D721Med (cell line): ENCODE measurements around the gene L3MBTL1.

Source experiments
- DNase-seq: peaks from one replicate; pipeline ENCODE4 v3.0.0; 2011; ENCODE audit warnings: low spot score; ENCODE audit not compliant: insufficient read length
- FAIRE-seq: peaks from 2 replicates; lab custom pipeline; 2011; peaks lifted over from hg19 to GRCh38; lab: Jason Lieb, UNC
- TF ChIP-seq, protein P1 (sequence below): IDR thresholded peaks from 2 replicates; pipeline ENCODE4 v1.5.1; 2012; ENCODE audit warnings: mild to moderate bottlenecking, control low read depth; ENCODE audit not compliant: insufficient read depth; ENCODE audit errors: missing control alignments

Gene L3MBTL1

GRCh38 chr20:43545837-43546578, 38.5 kb downstream of the L3MBTL1 start:
- DNase-seq: no peak
- TF ChIP-seq, protein P1, sequence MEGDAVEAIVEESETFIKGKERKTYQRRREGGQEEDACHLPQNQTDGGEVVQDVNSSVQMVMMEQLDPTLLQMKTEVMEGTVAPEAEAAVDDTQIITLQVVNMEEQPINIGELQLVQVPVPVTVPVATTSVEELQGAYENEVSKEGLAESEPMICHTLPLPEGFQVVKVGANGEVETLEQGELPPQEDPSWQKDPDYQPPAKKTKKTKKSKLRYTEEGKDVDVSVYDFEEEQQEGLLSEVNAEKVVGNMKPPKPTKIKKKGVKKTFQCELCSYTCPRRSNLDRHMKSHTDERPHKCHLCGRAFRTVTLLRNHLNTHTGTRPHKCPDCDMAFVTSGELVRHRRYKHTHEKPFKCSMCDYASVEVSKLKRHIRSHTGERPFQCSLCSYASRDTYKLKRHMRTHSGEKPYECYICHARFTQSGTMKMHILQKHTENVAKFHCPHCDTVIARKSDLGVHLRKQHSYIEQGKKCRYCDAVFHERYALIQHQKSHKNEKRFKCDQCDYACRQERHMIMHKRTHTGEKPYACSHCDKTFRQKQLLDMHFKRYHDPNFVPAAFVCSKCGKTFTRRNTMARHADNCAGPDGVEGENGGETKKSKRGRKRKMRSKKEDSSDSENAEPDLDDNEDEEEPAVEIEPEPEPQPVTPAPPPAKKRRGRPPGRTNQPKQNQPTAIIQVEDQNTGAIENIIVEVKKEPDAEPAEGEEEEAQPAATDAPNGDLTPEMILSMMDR: no peak
- FAIRE-seq: no peak

- TF ChIP-seq, protein P1: no peak
- FAIRE-seq: no peak
- no peak for DNase-seq
Measured at GRCh38 chr20:43548273-43548880, 40.9 kb downstream of the L3MBTL1 start.

DNA sequence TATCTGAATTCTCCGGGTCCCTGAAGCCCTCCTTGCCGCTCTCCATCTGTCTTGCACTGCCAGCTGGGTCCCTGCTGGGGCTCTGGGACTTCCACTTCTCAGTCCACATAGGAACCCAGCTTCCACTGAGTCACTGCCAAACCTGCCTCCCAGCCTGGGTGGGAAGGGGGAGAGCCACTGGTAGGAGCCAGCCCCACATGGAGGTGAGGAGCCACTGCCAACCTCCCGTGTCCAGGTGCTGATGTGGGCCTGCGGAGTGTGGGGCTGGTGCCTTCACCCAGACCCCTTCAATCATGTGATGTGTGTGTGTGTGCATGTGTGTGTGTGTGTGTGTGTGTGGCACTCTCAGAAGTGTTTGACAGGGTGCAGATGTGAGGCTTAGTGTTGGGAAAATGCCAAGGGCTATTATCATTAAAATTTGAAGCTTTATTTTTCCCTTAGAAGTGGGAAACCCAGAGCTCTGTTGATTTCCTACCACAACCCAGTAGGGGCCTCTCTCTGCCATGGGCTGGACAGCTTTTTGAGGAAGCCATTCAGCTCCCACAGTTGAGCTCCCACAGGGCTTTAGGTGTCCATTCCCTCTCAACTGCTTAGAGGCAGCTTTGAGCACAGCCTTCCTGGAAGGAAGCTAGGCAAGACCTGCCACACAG, 42.0 kb downstream of the L3MBTL1 start:
- TF ChIP-seq, protein P1: no peak
- DNase-seq: no peak
- no peak for FAIRE-seq

GRCh38 chr20:43550456-43550855, 43.0 kb downstream of the L3MBTL1 start:
- TF ChIP-seq, protein P1: no peak
- no peak for DNase-seq
- FAIRE-seq: no peak

DNA sequence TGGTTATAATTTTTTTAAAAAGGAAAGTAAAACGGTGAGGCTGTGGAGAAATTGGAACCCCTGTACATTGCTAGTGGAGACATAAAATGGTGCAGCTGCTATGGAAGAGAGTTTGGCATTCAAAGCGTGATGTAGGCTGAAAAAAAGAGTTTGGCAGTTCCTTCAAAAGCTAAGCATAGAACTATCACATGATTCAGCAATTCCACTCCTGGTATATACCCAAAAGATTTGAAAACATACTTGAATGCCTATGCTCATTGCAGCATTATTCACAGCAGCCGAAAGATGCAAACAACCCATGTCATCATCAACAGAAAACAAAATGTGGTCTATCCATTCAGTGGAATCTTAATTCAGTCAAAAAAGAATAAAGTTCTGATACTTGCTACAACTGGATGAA, 46.9 kb downstream of the L3MBTL1 start:
- no peak for DNase-seq
- no peak for FAIRE-seq

GRCh38 chr20:43558412-43559146, 51.1 kb downstream of the L3MBTL1 start, which contains the start of gene SGK2:
SGK2 (plus strand) TSS chr20:43559027; CDS start chr20:43566496, 7,469 bp downstream.
- TF ChIP-seq, protein P1: no peak
- DNase-seq (no peak), FAIRE-seq (no peak)

More for the DNA sequence above, 46.9 kb downstream of the L3MBTL1 start:
- TF ChIP-seq, protein P1: no peak
